HepG2 (cell line): Measurements from ENCODE around the gene ARSJ. TPM values are rescaled to one million over a fixed set of nuclear protein-coding genes. Genes with fewer than 3 reads are reported as not detected.

ENCODE experiments used
- ATAC-seq: fragments of 200-7000 bp; cut with Tn5 transposase; 3 replicates; pipeline ENCODE4 v1.9.1; 2020; ENCODE audit warnings: mild to moderate bottlenecking, moderate library complexity
- BruUV-seq: library from RNA; stranded (reverse); fragments of 400-500 nt; replicated peaks from 2 replicates; lab custom pipeline; 2021; lab: Mats Ljungman, UMichigan
- CTCF ChIA-PET: fragments of 300-600 bp; formaldehyde crosslinking; extraction: SDS; loops from one replicate; lab custom pipeline; 2021; ENCODE audit warnings: low total read pairs, inconsistent platforms, low intra/inter-chr PET ratio; lab: Yijun Ruan, JAX
- POLR2A ChIA-PET: fragments of 350-600 bp; sonication (Branson Sonifier 250); formaldehyde crosslinking; loops from one replicate; lab custom pipeline; 2020; ENCODE audit warnings: antibody characterized with exemption, inconsistent platforms; lab: Yijun Ruan, JAX
- DNase-seq: peaks from one replicate; pipeline ENCODE4 v3.0.0-alpha.2; 2015; ENCODE audit warnings: low spot score
- FAIRE-seq: peaks from 3 replicates; lab custom pipeline; 2011; peaks lifted over from hg19 to GRCh38; lab: Jason Lieb, UNC
- H2AFZ ChIP-seq: one replicate; pipeline ENCODE4 v1.6.1; 2011; ENCODE audit warnings: low read length, inconsistent platforms
- H3K27ac ChIP-seq: fragments of 300-600 bp; 3 replicates; pipeline ENCODE4 v1.8.0; 2011; ENCODE audit warnings: mixed run types, mild to moderate bottlenecking, mixed read lengths, low read length, inconsistent platforms; ENCODE audit not compliant: insufficient read depth; ENCODE audit errors: extremely low read length
- H3K27me3 ChIP-seq, 2 experiments: fragments of 200-600 bp in 1 of 2; 2 replicates in 1 of 2; 3 replicates in 1 of 2; pipeline versions ENCODE4 v1.6.0 to v1.8.0; 2011; ENCODE audit warnings: low read length in 2 of 2, mild to moderate bottlenecking in 2 of 2, moderate library complexity in 2 of 2, inconsistent platforms in 1 of 2; ENCODE audit not compliant: insufficient read depth in 2 of 2, control insufficient read depth in 1 of 2
- H3K36me3 ChIP-seq, 2 experiments: fragments of 200-600 bp in 1 of 2; replicated peaks in 1 of 2; 2 replicates in 1 of 2; 3 replicates in 1 of 2; pipeline versions ENCODE4 v1.5.1 to v1.8.0; 2011; ENCODE audit warnings: low read length in 2 of 2, inconsistent platforms in 1 of 2; ENCODE audit not compliant: insufficient read depth in 2 of 2, control insufficient read depth in 1 of 2
- H3K4me1 ChIP-seq: 2 replicates; pipeline ENCODE4 v1.5.1; 2012; ENCODE audit warnings: low read length, inconsistent platforms; ENCODE audit not compliant: insufficient read depth
- H3K4me2 ChIP-seq: 2 replicates; pipeline ENCODE4 v1.6.0; 2011; ENCODE audit warnings: low read depth, low read length, inconsistent platforms
- H3K4me3 ChIP-seq, 3 experiments: fragments of 200-600 bp in 1 of 3; sonication (generic), shearing (Covaris generic) in 1 of 3; replicated peaks in 1 of 3; 2 replicates each; pipeline ENCODE4 v1.5.1; 2011 to 2016; ENCODE audit warnings: low read length in 3 of 3, inconsistent platforms in 2 of 3, low read depth in 2 of 3, mild to moderate bottlenecking in 2 of 3, control low read depth in 1 of 3, mixed read lengths in 1 of 3; ENCODE audit not compliant: insufficient read depth in 1 of 3
- H3K79me2 ChIP-seq: one replicate; pipeline ENCODE4 v1.6.1; 2011; ENCODE audit warnings: low read length, inconsistent platforms; ENCODE audit not compliant: insufficient read depth
- H3K9ac ChIP-seq: 2 replicates; pipeline ENCODE4 v1.6.0; 2011; ENCODE audit warnings: mild to moderate bottlenecking, low read depth, low read length, inconsistent platforms; ENCODE audit not compliant: insufficient read depth
- H3K9me3 ChIP-seq: 2 replicates; pipeline ENCODE4 v1.5.1; 2012; ENCODE audit warnings: mild to moderate bottlenecking, low read length
- H4K20me1 ChIP-seq: 2 replicates; pipeline ENCODE4 v1.6.0; 2011; ENCODE audit warnings: inconsistent platforms, mild to moderate bottlenecking, low read length, moderate library complexity; ENCODE audit not compliant: insufficient read depth
- CEBPG ChIP-seq: IDR thresholded peaks from 2 replicates; pipeline ENCODE4 v1.6.1; 2016
- ELF1 ChIP-seq: sonication (generic); formaldehyde crosslinking; IDR thresholded peaks from 2 replicates; pipeline ENCODE4 v1.4.0; 2020; ENCODE audit warnings: missing genetic modification reagents
- GABPA ChIP-seq, 2 experiments: IDR thresholded peaks; 2 replicates each; pipeline ENCODE4 v1.6.1; 2011 to 2016; ENCODE audit warnings: low read depth in 2 of 2, low read length in 1 of 2, missing biosample characterization in 1 of 2, missing genetic modification characterization in 1 of 2
- HMG20B ChIP-seq: conservative IDR thresholded peaks from 2 replicates; pipeline ENCODE4 v1.6.1; 2016; ENCODE audit warnings: missing genetic modification reagents, missing compliant biosample characterization
- HNRNPUL1 ChIP-seq: fragments of 200-400 bp; formaldehyde crosslinking; IDR thresholded peaks from 2 replicates; pipeline ENCODE4 v1.6.1; 2017; ENCODE audit warnings: low read depth, mild to moderate bottlenecking, low read length, moderate library complexity
- MEIS1 ChIP-seq: sonication (generic); formaldehyde crosslinking; IDR thresholded peaks from 2 replicates; pipeline ENCODE4 v1.9.0; 2021; ENCODE audit warnings: mild to moderate bottlenecking, missing genetic modification reagents, moderate library complexity, borderline replicate concordance
- MIXL1 ChIP-seq: IDR thresholded peaks from 2 replicates; pipeline ENCODE4 v1.6.1; 2016
- POGZ ChIP-seq: sonication (generic); formaldehyde crosslinking; IDR thresholded peaks from 2 replicates; pipeline ENCODE4 v1.4.0; 2020; ENCODE audit warnings: mild to moderate bottlenecking, missing genetic modification reagents
- PRMT3 ChIP-seq: sonication (generic); formaldehyde crosslinking; IDR thresholded peaks from 2 replicates; pipeline ENCODE4 v1.8.1; 2022; ENCODE audit warnings: low read depth, mild to moderate bottlenecking, moderate library complexity, missing genetic modification reagents, borderline replicate concordance
- SETDB1 ChIP-seq: sonication (generic); formaldehyde crosslinking; IDR thresholded peaks from 2 replicates; pipeline ENCODE4 v1.5.1; 2020; ENCODE audit warnings: missing genetic modification reagents, mild to moderate bottlenecking, borderline replicate concordance
- SIX1 ChIP-seq: sonication (generic); formaldehyde crosslinking; IDR thresholded peaks from 2 replicates; pipeline ENCODE4 v1.4.0; 2020; ENCODE audit warnings: missing genetic modification reagents, borderline replicate concordance
- SIX4 ChIP-seq: sonication (generic); formaldehyde crosslinking; IDR thresholded peaks from 2 replicates; pipeline ENCODE4 v1.4.0; 2020; ENCODE audit warnings: missing genetic modification reagents
- SMC3 ChIP-seq: IDR thresholded peaks from 2 replicates; pipeline ENCODE4 v1.6.1; 2011; ENCODE audit warnings: low read length, improper control_type of control experiment
- TBX2 ChIP-seq: sonication (generic); formaldehyde crosslinking; IDR thresholded peaks from 2 replicates; pipeline ENCODE4 v1.5.0; 2020; ENCODE audit warnings: missing genetic modification reagents, mild to moderate bottlenecking, borderline replicate concordance
- ZBTB20 ChIP-seq: sonication (generic); formaldehyde crosslinking; IDR thresholded peaks from 2 replicates; pipeline ENCODE4 v1.8.1; 2023; ENCODE audit warnings: missing genetic modification reagents, low read depth, mild to moderate bottlenecking, borderline replicate concordance
- ZNF225 ChIP-seq: sonication (generic); formaldehyde crosslinking; IDR thresholded peaks from 2 replicates; pipeline ENCODE4 v1.4.0; 2020; ENCODE audit warnings: mild to moderate bottlenecking, missing genetic modification reagents
- ZNF468 ChIP-seq: sonication (generic); formaldehyde crosslinking; IDR thresholded peaks from 2 replicates; pipeline ENCODE4 v1.8.0; 2022; ENCODE audit warnings: mild to moderate bottlenecking, moderate library complexity, missing genetic modification reagents
- ZNF552 ChIP-seq: sonication (generic); formaldehyde crosslinking; IDR thresholded peaks from 2 replicates; pipeline ENCODE4 v1.9.0; 2022; ENCODE audit warnings: missing genetic modification reagents, mild to moderate bottlenecking, borderline replicate concordance
- ZNF619 ChIP-seq: sonication (generic); formaldehyde crosslinking; IDR thresholded peaks from 2 replicates; pipeline ENCODE4 v1.4.0; 2020; ENCODE audit warnings: mild to moderate bottlenecking, missing genetic modification reagents
- WGBS: methylation state at CpG from one replicate; pipeline ENCODE4 v1.1.6; 2017; ENCODE audit warnings: low lambda C conversion rate; 5-methylcytosine and 5-hydroxymethylcytosine counted together
- in situ Hi-C: cut with HindIII; loops from 2 replicates; pipeline ENCODE4 v1.10.0; 2017; ENCODE audit warnings: low pct_unique_long_range_greater_than_20kb; ENCODE audit not compliant: extremely low pct_ligation_motif_present
- intact Hi-C: fragments of 100-400 bp; cut with micrococcal nuclease; formaldehyde crosslinking; loops from one replicate; pipeline ENCODE4 v1.10.0; 2022; ENCODE audit not compliant: unreplicated experiment
- polyA plus RNA-seq, 8 experiments: library from polyadenylated mRNA; depleted of rRNA in 3 of 8; stranded (reverse) in 7 of 8; unstranded in 1 of 8; fragments of >200 nt; fragmentation: Illumina TruSeq in 4 of 8; extraction: Trizol in 4 of 8; gene quantifications; 2 replicates each; pipeline versions ENCODE4 v1.2.1 to v1.2.3, GENCODE V29; 2011 to 2016; ENCODE audit warnings: low read depth in 4 of 8, missing spikeins in 1 of 8, mixed read lengths in 1 of 8; ENCODE audit not compliant: insufficient read depth in 1 of 8
- total RNA-seq, 5 experiments: library from RNA; depleted of rRNA; stranded (reverse); fragments of >200 nt; fragmentation: Illumina TruSeq; extraction: Trizol; gene quantifications; 2 replicates each; pipeline ENCODE4 v1.2.3, GENCODE V29; 2016; ENCODE audit warnings: low read depth in 1 of 5

ARSJ gene
- total and polyA plus RNA-seq, 2 of the 13 experiments (the other 11 are each of a cell fraction or from before 2014, with no cell fraction given): not detected

DNA sequence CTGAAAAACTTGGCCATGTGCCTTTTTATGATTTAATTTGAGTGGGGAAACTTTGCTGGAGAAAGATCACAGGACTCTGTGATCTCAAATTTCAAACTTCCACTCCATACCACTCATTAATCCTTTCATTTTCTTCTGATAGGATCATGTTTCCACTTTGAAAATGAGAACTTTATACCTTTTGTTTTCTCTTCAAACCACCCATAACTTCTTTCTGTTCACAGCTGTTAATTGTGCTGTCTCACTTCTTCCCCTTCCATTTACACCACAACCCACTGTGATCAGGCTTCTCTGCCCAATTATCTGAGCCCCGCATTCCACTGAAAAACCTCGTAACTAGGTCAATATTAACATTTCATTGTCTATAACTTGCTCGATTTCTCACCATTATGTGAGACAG, 47.0 kb upstream of the ARSJ start:
- CTCF ChIA-PET: no interaction called here

DNA sequence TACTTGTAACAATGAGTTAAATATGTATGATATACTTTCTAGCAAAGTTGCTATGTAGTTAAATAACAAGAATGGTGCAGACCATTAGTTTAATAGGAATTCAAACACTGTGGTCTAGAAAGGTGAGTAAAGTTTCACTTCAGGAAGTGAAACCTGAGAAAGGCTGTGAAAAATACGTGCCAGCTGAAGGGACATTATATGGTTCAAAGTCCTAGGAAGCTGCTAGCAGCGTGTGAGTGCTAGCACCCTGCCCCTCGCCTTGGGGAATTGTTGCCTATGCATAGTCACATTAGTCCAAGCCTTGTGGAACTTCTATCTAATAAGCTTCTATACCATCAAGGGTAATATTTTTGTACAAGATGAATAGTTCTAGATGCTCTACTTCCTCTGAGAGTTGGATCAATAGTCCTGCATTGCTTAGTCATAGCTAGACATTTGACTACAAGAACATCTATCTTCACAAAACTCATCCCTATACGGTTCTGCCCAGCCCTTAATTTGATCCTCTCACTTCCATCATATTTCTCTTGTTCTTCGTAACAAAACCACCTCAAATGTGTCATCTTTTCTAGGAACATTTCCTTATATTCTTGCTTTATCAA, 45.8 kb upstream of the ARSJ start:
- Histone ChIP-seq H3K27ac (no peak overlapping the region), H4K20me1 (no peaks in the 10 kb centered on the region), H3K9ac (no peak overlapping the region), H3K79me2 (no peaks in the 10 kb centered on the region), H3K27me3 (no peaks in the 10 kb centered on the region), H3K4me2 (peak overlapping the region; percentile 4; the same call in 1 of the 2 replicates), H3K36me3 (no peaks in the 10 kb centered on the region), H3K4me3 (no peak overlapping the region), H3K9me3 (no peaks in the 10 kb centered on the region), H3K4me1 (peaks cover 10% of the 10 kb centered on the region), H2AFZ (peak overlapping the region; percentile 23)
- ChIA-PET POLR2A (no interaction called here), CTCF (no interaction called here)
- BruUV-seq: no TSS peak
- ATAC-seq (peak; percentile 92), DNase-seq (peak; percentile 5), FAIRE-seq (peak; percentile 26)
- 0% methylated on average over 5 of the region's 5 CpGs for WGBS
- in situ Hi-C loops: no loop called here
- intact Hi-C loops: no loop called here
- TF ChIP-seq TBX2 (peak; percentile 18; the same call in 1 of the 2 replicates), SETDB1 (CRISPR knock-in tag) (no peak), HMG20B (no peak), POGZ (CRISPR knock-in tag) (0 out of 2 replicates have a peak, but pooled peaks have one; percentile 27), ZBTB20 (CRISPR knock-in tag) (peak; percentile 48; the same call in 1 of the 2 replicates), MIXL1 (CRISPR knock-in tag) (0 out of 2 replicates have a peak, but pooled peaks have one; percentile 33), ELF1 (peak; percentile 44; the same call in 1 of the 2 replicates), SIX1 (CRISPR knock-in tag) (peak; percentile 87; the same call in 1 of the 2 replicates), PRMT3 (CRISPR knock-in tag) (no peak), SIX4 (CRISPR knock-in tag) (peak; percentile 87)

More for the DNA sequence above, 47.0 kb upstream of the ARSJ start:
- ATAC-seq (no peak), FAIRE-seq (no peak), DNase-seq (no peak)
- H3K9me3 ChIP-seq: no peaks in the 10 kb centered on the region
- H3K79me2 ChIP-seq: no peaks in the 10 kb centered on the region
- H3K27ac ChIP-seq: no peak overlapping the region
- H3K36me3 ChIP-seq: no peaks in the 10 kb centered on the region
- POLR2A ChIA-PET: no interaction called here
- no peaks in the 10 kb centered on the region for H3K27me3 ChIP-seq
- no peak overlapping the region for H3K9ac ChIP-seq
- intact Hi-C loops (no loop called here), in situ Hi-C loops (no loop called here)
- H2AFZ ChIP-seq: no peak overlapping the region
- H4K20me1 ChIP-seq: no peaks in the 10 kb centered on the region
- no peak overlapping the region; a peak in 1 of 6 replicates for H3K4me3 ChIP-seq
- no peak for TF ChIP-seq ZNF552 (CRISPR knock-in tag)
- no peak for TF ChIP-seq ZNF225 (CRISPR knock-in tag)
- TF ChIP-seq CEBPG (CRISPR knock-in tag): no peak
- TF ChIP-seq MEIS1 (CRISPR knock-in tag): no peak
- no peak for TF ChIP-seq HNRNPUL1
- TF ChIP-seq GABPA (IDR thresholded peaks at IDR 0.05; ENCODE audit: low read depth, low read length): no peak
- no peak for TF ChIP-seq GABPA (CRISPR knock-in tag; IDR thresholded peaks at IDR 0.05; ENCODE audit: low read depth)
- no peak for TF ChIP-seq ZNF619 (CRISPR knock-in tag)
- TF ChIP-seq SMC3: no peak
- no peak for TF ChIP-seq ZNF468
- no TSS peak for BruUV-seq
- H3K4me1 ChIP-seq: peaks cover 10% of the 10 kb centered on the region
- H3K4me2 ChIP-seq: no peak overlapping the region
- WGBS: 4% methylated on average over 3 of the region's 3 CpGs
